Measurements from ENCODE around the gene MRGPRF. TPM values are rescaled to one million over a fixed set of nuclear protein-coding genes. Genes with fewer than 3 reads are reported as not detected.

MRGPRF gene
- total RNA-seq, 2 donors from 2014 or later: 3.7 to 4.7 TPM

DNA sequence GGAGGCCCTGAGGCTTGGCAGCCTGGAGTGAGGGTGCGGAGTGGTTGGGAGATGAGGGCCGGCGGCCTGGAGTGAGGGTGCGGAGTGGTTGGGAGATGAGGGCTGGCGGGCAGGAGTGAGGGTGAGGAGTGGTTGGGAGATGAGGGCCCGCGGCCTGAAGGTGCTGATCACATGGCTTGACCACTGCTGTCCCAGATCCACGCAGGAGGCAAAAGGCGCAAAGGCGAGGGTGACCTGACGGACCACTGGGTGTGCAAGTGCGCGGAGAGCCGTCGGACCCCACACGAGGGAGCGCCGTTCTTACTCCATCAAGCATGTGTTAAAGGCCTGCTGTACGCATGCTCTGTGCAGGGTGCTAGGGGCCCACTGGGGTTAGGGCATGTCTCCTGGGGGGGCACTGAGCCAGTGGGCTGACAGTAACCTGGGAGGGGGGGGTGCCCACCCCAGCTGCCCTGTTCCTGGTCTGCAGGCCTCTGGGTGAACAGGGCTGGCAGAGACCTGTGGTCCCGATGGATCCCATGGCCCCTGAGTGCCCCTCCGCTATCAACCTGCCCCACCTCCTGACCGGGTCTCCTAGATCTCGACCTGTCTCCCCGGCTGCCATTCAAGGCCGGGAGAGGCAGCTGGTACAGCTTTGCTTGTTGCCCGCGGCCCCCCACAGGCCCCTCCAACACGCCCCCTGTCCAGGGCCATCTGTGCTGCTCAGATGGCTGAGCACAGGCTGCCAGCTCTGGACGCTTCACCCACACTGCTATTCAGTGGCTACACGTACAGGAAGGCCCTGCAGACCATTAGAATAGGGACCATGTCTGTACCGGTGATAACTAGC, 53.4 kb downstream of the MRGPRF start:
- Histone ChIP-seq H3K36me3 (ENCODE audit: control insufficient read depth, insufficient read depth, low read length) (no peaks in the 10 kb centered on the region), H3K4me3 (ENCODE audit: low read length) (no peak overlapping the region), H3K9ac (ENCODE audit: extremely low read depth, low read length, poor library complexity, severe bottlenecking) (no peak overlapping the region), H3K4me1 (ENCODE audit: control insufficient read depth, insufficient read depth, low read length) (no peaks in the 10 kb centered on the region), H3K27me3 (ENCODE audit: control insufficient read depth, insufficient read depth, low read length, poor library complexity, severe bottlenecking) (no peaks in the 10 kb centered on the region), H3K9me3 (ENCODE audit: control insufficient read depth, low read length) (peaks cover 3% of the 10 kb centered on the region), H3K27ac (ENCODE audit: low read depth, low read length) (peak overlapping the region; percentile 24)
- H3K4me1 Mint-ChIP-seq: no peaks in the 10 kb centered on the region
- TF ChIP-seq, protein P1, sequence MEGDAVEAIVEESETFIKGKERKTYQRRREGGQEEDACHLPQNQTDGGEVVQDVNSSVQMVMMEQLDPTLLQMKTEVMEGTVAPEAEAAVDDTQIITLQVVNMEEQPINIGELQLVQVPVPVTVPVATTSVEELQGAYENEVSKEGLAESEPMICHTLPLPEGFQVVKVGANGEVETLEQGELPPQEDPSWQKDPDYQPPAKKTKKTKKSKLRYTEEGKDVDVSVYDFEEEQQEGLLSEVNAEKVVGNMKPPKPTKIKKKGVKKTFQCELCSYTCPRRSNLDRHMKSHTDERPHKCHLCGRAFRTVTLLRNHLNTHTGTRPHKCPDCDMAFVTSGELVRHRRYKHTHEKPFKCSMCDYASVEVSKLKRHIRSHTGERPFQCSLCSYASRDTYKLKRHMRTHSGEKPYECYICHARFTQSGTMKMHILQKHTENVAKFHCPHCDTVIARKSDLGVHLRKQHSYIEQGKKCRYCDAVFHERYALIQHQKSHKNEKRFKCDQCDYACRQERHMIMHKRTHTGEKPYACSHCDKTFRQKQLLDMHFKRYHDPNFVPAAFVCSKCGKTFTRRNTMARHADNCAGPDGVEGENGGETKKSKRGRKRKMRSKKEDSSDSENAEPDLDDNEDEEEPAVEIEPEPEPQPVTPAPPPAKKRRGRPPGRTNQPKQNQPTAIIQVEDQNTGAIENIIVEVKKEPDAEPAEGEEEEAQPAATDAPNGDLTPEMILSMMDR (conservative IDR thresholded peaks at IDR 0.05): no peak
- peaks cover 2% of the 10 kb centered on the region for H3K27me3 Mint-ChIP-seq (ENCODE audit: insufficient read depth)
- peak; percentile 31 for DNase-seq
- 92 to 94% methylated on average over 28 to 31 of the region's 31 CpGs for WGBS, 2 experiments (ENCODE audit: insufficient coverage in 1 of 2, insufficient read length in 1 of 2)
- H3K27ac Mint-ChIP-seq: no peak overlapping the region
- no peak overlapping the region for H3K4me3 Mint-ChIP-seq
- H3K36me3 Mint-ChIP-seq (ENCODE audit: low read depth): no peaks in the 10 kb centered on the region
- H3K9me3 Mint-ChIP-seq: no peaks in the 10 kb centered on the region

GRCh38 chr11:68958211-68958610, 54.8 kb downstream of the MRGPRF start:
- Mint-ChIP-seq H3K4me1 (no peaks in the 10 kb centered on the region), H3K9me3 (no peaks in the 10 kb centered on the region), H3K4me3 (no peak overlapping the region), H3K27ac (no peak overlapping the region), H3K36me3 (ENCODE audit: low read depth) (no peaks in the 10 kb centered on the region), H3K27me3 (ENCODE audit: insufficient read depth) (peaks cover 2% of the 10 kb centered on the region)
- no peak for DNase-seq
- no peak overlapping the region for H3K4me3 ChIP-seq (ENCODE audit: low read length)
- no peaks in the 10 kb centered on the region for H3K9me3 ChIP-seq (ENCODE audit: control insufficient read depth, low read length)
- no peak overlapping the region for H3K27ac ChIP-seq (ENCODE audit: low read depth, low read length)
- H3K9ac ChIP-seq (ENCODE audit: extremely low read depth, low read length, poor library complexity, severe bottlenecking): no peak overlapping the region
- 93 to 100% methylated on average over 2 to 9 of the region's 9 CpGs for WGBS, 2 experiments (ENCODE audit: insufficient coverage in 1 of 2, insufficient read length in 1 of 2)
- no peaks in the 10 kb centered on the region for H3K36me3 ChIP-seq (ENCODE audit: control insufficient read depth, insufficient read depth, low read length)
- H3K27me3 ChIP-seq (ENCODE audit: control insufficient read depth, insufficient read depth, low read length, poor library complexity, severe bottlenecking): no peaks in the 10 kb centered on the region
- TF ChIP-seq, protein P1 (conservative IDR thresholded peaks at IDR 0.05): no peak
- no peaks in the 10 kb centered on the region for H3K4me1 ChIP-seq (ENCODE audit: control insufficient read depth, insufficient read depth, low read length)

DNA sequence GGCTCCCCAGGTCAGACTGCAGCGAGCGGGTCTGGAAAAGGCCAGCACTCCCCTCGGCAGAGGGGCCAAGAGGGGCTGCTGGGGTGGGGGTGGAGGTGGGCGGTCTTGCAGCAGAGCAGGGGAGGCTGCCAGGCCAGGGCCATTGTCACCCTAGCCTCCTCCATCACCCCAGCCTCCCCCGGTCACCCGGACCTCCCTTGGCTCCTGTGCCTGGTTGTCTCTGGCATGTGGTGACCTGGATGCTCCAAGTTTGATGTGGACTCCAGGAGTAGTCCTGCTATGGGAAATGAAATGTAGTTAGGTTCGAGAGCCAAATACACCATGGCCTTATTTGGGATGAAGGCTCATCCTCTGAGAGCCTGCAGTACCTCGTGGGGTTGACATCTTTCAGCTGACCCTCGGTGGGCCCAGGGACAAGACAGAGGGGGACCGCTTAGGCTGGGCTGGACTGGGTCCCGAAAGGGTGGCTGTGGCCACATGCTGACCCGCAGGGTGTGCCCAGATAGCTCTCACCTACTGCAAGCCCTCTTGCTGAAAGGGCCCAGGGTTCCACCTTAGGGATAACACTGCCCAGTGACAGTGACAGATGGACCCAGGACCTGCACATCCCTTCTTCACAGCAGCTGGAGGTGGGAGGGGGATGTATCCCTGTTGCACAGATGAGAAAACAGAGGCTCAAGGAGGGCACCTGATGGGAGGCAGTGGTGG, 56.3 kb downstream of the MRGPRF start:
- H3K27me3 ChIP-seq (ENCODE audit: control insufficient read depth, insufficient read depth, low read length, poor library complexity, severe bottlenecking): no peaks in the 10 kb centered on the region
- H3K4me3 Mint-ChIP-seq: no peak overlapping the region
- 69 to 88% methylated on average over 4 to 12 of the region's 12 CpGs for WGBS, 2 experiments (ENCODE audit: insufficient coverage in 1 of 2, insufficient read length in 1 of 2)

More for the DNA sequence above, 56.3 kb downstream of the MRGPRF start:
- H3K27me3 Mint-ChIP-seq (ENCODE audit: insufficient read depth): no peaks in the 10 kb centered on the region
- Histone ChIP-seq H3K9me3 (ENCODE audit: control insufficient read depth, low read length) (no peaks in the 10 kb centered on the region), H3K9ac (ENCODE audit: extremely low read depth, low read length, poor library complexity, severe bottlenecking) (no peak overlapping the region), H3K27ac (ENCODE audit: low read depth, low read length) (no peak overlapping the region), H3K36me3 (ENCODE audit: control insufficient read depth, insufficient read depth, low read length) (no peaks in the 10 kb centered on the region), H3K4me1 (ENCODE audit: control insufficient read depth, insufficient read depth, low read length) (no peaks in the 10 kb centered on the region), H3K4me3 (ENCODE audit: low read length) (no peak overlapping the region)
- H3K9me3 Mint-ChIP-seq: no peaks in the 10 kb centered on the region
- TF ChIP-seq, protein P1 (conservative IDR thresholded peaks at IDR 0.05): no peak
- no peak for DNase-seq
- H3K27ac Mint-ChIP-seq: no peak overlapping the region
- no peaks in the 10 kb centered on the region for H3K4me1 Mint-ChIP-seq
- H3K36me3 Mint-ChIP-seq (ENCODE audit: low read depth): no peaks in the 10 kb centered on the region

Measured in endodermal cell (in vitro differentiated cells).